OCI-LY1 (cell line): Measurements from ENCODE around the gene CHCHD10.

Experiments used
- EZH2 ChIP-seq: fragments of 200-600 bp; sonication (generic), shearing (Covaris generic); IDR thresholded peaks from 2 replicates; pipeline ENCODE4 v1.8.0; 2017; ENCODE audit warnings: borderline replicate concordance, mixed run types, mild to moderate bottlenecking, antibody characterized with exemption, low read length, moderate library complexity, mixed read lengths
- TF ChIP-seq, protein P1 (sequence below): fragments of 200-600 bp; sonication (generic), shearing (Covaris generic); IDR thresholded peaks from 2 replicates; pipeline ENCODE4 v1.5.1; 2017; ENCODE audit warnings: mild to moderate bottlenecking, antibody characterized with exemption, low read length, moderate library complexity, mixed read lengths

DNA sequence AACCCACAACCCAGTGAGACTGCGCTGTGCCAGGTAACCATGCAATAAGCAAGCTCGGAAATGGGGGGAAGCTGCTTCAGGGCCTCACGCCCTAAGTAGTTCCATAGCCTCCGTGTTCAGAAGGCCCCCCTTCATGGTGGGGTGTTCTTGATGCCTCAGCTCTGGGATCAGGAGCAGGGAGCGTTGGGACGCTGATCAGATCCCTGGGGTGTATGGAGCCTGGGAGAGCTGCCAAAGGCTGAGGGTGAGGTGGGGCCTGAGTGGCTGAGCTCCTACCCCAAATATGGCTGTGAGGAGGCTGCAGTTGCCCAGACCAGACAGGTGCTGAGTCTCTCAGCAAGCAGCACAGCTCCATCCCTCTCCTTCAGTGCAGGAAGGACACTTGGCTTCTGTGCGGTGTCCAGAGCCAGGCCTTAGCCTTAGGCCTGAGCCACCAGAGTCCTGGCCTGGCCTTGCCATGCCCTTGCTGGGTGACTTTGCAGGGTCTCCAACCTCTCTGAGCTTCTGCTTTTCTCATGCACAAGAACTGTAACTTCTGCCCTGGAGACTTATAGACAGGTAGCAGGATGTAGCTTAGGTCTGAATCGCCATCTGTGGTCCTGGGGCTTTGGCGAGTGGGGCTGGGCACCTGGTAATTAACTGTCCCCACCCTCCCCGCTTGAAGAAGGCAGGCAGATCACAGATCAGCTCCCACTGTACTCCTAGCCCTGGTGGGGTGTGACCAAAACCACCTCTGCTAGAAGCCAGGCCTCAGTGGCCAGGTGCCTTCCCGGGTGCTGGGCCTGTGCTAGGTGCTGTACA, 10.2 kb upstream of the CHCHD10 start:
- TF ChIP-seq, protein P1, sequence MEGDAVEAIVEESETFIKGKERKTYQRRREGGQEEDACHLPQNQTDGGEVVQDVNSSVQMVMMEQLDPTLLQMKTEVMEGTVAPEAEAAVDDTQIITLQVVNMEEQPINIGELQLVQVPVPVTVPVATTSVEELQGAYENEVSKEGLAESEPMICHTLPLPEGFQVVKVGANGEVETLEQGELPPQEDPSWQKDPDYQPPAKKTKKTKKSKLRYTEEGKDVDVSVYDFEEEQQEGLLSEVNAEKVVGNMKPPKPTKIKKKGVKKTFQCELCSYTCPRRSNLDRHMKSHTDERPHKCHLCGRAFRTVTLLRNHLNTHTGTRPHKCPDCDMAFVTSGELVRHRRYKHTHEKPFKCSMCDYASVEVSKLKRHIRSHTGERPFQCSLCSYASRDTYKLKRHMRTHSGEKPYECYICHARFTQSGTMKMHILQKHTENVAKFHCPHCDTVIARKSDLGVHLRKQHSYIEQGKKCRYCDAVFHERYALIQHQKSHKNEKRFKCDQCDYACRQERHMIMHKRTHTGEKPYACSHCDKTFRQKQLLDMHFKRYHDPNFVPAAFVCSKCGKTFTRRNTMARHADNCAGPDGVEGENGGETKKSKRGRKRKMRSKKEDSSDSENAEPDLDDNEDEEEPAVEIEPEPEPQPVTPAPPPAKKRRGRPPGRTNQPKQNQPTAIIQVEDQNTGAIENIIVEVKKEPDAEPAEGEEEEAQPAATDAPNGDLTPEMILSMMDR, result no peak
- no peak for TF ChIP-seq EZH2
